Peyer's patch (tissue), 4 donors: ENCODE results near the gene PBX2.

Experiments used
- CTCF ChIP-seq, 6 experiments: fragments of 450-650 bp in 4 of 6; fragments of 200-600 bp in 2 of 6; sonication (generic) in 1 of 6; IDR thresholded peaks; one replicate each; pipeline ENCODE4 v1.5.1; 2017 to 2019; ENCODE audit warnings: antibody characterized with exemption in 6 of 6, mild to moderate bottlenecking in 3 of 6, moderate library complexity in 1 of 6
- POLR2A ChIP-seq, 2 donors: fragments of 450-650 bp; IDR thresholded peaks; one replicate each; pipeline ENCODE4 v1.5.1; 2017; ENCODE audit warnings: antibody characterized with exemption in 2 of 2, mild to moderate bottlenecking in 2 of 2, moderate library complexity in 2 of 2

DNA sequence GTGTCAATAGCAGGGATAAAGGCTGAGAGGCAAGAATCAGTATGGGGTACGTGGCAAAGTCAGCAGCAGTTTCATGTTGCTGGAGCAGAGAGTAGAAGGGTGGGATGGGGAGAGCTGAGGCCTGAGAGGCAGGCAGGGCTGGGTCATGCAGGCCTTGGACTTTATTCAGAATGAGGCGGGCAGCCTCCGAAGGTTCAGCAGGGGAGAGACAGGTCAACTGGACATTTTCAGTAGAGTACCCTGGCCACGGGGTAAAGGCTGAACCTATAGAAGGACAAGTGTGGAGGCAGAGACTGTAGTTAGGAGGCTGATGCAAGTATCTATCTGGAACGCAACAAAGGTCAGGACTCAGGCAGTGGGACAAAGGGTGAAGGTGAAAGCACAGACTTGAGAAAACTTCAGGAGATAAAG is 20.2 kb upstream of the PBX2 start:
- no peak for TF ChIP-seq CTCF (IDR thresholded peaks at IDR 0.05)
- no peak for TF ChIP-seq POLR2A (IDR thresholded peaks at IDR 0.05)
